AG08395 (cell line): ENCODE results near the gene NFIA.

Source experiments
- DNase-seq: peaks from one replicate; pipeline ENCODE4 v3.0.0; 2012; ENCODE audit warnings: mixed read lengths, low spot score

NFIA gene

GRCh38 chr1:61215676-61216289 is 133.4 kb downstream of the NFIA start:
- DNase-seq, result no peak

- no peak for DNase-seq
These were observed 138.2 kb downstream of the NFIA start for GRCh38 chr1:61220536-61220935.

GRCh38 chr1:61221642-61222041 is 139.3 kb downstream of the NFIA start:
- DNase-seq, result no peak

GRCh38 chr1:61222240-61222639 is 139.9 kb downstream of the NFIA start:
- no peak for DNase-seq

GRCh38 chr1:61223140-61223539 is 140.8 kb downstream of the NFIA start:
- DNase-seq, result no peak

- DNase-seq, result no peak
These were observed 142.2 kb downstream of the NFIA start for GRCh38 chr1:61224609-61225008.

GRCh38 chr1:61225478-61225877 is 143.1 kb downstream of the NFIA start:
- DNase-seq, result no peak

- no peak for DNase-seq
These were observed 144.6 kb downstream of the NFIA start for GRCh38 chr1:61226791-61227567.

GRCh38 chr1:61227857-61228550 is 145.6 kb downstream of the NFIA start:
- DNase-seq, result no peak

GRCh38 chr1:61230523-61230922 is 148.2 kb downstream of the NFIA start:
- no peak for DNase-seq

GRCh38 chr1:61231795-61232194 is 149.4 kb downstream of the NFIA start:
- DNase-seq, result no peak

GRCh38 chr1:61233121-61233660 is 150.8 kb downstream of the NFIA start:
- no peak for DNase-seq

- no peak for DNase-seq
These were observed 152.2 kb downstream of the NFIA start for GRCh38 chr1:61234587-61234919.

GRCh38 chr1:61237147-61237546 is 154.8 kb downstream of the NFIA start:
- DNase-seq, result no peak

GRCh38 chr1:61237659-61238358 is 155.4 kb downstream of the NFIA start:
- no peak for DNase-seq

- no peak for DNase-seq
These were observed 156.0 kb downstream of the NFIA start for GRCh38 chr1:61238359-61238665.

GRCh38 chr1:61240878-61241277 is 158.5 kb downstream of the NFIA start:
- DNase-seq, result no peak

GRCh38 chr1:61241411-61241838 is 159.1 kb downstream of the NFIA start:
- no peak for DNase-seq

GRCh38 chr1:61241973-61242381 is 159.6 kb downstream of the NFIA start:
- DNase-seq, result no peak

- peak; percentile 54 for DNase-seq
These were observed 161.8 kb downstream of the NFIA start for GRCh38 chr1:61244114-61244513.

- DNase-seq, result no peak
These were observed 163.5 kb downstream of the NFIA start for GRCh38 chr1:61245696-61246400.
